Measurements from ENCODE around the gene MATCAP1.

The MATCAP1 gene

DNA sequence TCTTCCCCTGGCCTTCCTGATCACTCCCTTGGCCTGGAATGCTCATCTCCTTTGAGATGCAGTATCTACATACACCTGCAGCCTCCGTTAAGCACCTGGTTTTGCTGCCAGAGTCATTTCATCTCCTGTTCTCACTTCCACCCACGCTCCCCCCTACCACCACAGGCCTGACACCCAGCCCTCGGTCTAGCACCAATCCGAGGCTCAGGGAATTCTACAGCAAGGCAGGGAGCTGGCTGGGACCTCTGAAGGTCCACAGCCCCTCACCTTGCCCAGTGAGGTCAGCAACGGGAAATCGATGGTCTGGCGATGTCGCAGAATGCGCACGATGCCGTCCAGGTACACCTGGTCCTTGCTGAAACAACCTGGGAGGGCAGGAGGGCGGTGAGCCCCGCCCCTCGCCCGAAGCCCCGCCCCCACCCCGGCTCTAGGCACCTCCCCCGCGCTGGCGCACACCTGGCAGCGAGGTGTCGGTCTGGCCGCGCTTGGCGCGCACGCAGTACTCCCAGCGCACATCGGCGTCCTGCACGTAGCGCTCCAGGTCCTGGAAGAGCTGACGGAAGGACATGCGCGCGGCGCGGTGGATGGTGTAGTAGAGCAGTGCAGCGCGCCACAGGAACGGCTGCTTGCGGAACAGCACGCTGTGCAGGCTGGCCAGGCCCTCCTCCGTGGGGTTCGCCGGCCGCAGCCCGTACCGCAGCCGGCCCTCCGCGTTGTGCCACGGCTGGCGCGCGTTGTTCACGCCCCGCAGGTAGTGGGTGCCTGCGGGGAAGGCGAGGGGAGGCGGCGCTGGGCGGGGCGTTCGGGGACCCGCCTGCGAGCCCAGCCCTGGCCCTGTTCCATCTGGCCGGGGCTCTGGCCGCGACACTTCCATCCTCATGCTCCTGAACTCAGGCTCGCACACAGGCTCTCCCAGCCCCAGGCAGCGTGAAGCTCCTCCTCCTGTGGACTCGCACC lies 5.7 kb downstream of the MATCAP1 start:
- DNase-seq (ENCODE audit: low read depth) = peak; percentile 63
- H3K4me3 ChIP-seq (ENCODE audit: low read length) = peak overlapping the region; percentile 62
- H3K9ac ChIP-seq (ENCODE audit: low read length) = peak overlapping the region; percentile 36
- peaks cover 34% of the 10 kb centered on the region for H3K4me1 ChIP-seq (ENCODE audit: control insufficient read depth, insufficient read depth, low read length)
- no peaks in the 10 kb centered on the region for H3K36me3 ChIP-seq (ENCODE audit: control insufficient read depth, insufficient read depth, low read length, severe bottlenecking)
- H3K9me3 ChIP-seq (ENCODE audit: control insufficient read depth, low read length) = no peaks in the 10 kb centered on the region
- H3K27me3 ChIP-seq (replicated peaks; ENCODE audit: control insufficient read depth, insufficient read depth, low read length) = no peaks in the 10 kb centered on the region

DNA sequence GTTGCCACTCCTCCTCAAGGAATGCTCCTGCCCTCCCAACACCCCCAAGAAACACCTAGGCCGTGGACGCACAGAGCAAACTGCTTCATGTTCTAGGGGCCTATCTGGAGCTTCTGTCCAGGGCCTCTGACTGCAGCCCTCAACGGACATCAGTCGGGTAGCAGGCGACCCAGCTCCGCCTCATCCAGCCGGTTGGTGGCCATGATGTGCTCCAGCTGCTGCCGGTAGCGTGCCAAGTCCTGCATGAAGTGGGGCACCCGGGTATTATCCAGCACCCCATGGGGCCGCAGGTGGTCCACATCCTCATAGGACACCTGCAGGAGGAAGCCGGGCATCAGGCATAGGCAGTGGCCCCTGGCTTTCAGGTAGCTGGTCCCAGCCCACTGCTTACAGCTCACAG lies 7.1 kb downstream of the MATCAP1 start:
- Histone ChIP-seq H3K9ac (ENCODE audit: low read length) (no peak overlapping the region), H3K9me3 (ENCODE audit: control insufficient read depth, low read length) (no peaks in the 10 kb centered on the region), H3K4me1 (ENCODE audit: control insufficient read depth, insufficient read depth, low read length) (peaks cover 24% of the 10 kb centered on the region), H3K4me3 (ENCODE audit: low read length) (no peak overlapping the region), H3K27me3 (replicated peaks; ENCODE audit: control insufficient read depth, insufficient read depth, low read length) (no peaks in the 10 kb centered on the region), H3K36me3 (ENCODE audit: control insufficient read depth, insufficient read depth, low read length, severe bottlenecking) (no peaks in the 10 kb centered on the region)
- DNase-seq (ENCODE audit: low read depth) = no peak

DNA sequence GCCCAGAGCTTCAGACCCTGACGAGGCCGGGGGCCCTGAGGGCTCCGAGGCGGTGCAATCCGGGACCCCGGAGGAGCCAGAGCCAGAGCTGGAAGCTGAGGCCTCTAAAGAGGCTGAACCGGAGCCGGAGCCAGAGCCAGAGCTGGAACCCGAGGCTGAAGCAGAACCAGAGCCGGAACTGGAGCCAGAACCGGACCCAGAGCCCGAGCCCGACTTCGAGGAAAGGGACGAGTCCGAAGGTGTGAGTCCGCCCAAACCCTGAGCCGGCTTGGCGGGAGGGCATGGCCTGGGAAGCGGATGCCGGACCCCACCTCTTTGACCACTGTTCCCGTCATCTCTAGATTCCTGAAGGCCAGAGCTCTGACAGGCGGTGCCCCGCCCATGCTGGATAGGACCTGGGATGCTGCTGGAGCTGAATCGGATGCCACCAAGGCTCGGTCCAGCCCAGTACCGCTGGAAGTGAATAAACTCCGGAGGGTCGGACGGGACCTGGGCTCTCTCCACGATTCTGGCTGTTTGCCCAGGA lies 9.0 kb downstream of the MATCAP1 start:
- Histone ChIP-seq H3K4me1 (ENCODE audit: control insufficient read depth, insufficient read depth, low read length) (peaks cover 27% of the 10 kb centered on the region), H3K9ac (ENCODE audit: low read length) (peak overlapping the region; percentile 85), H3K9me3 (ENCODE audit: control insufficient read depth, low read length) (no peaks in the 10 kb centered on the region), H3K36me3 (ENCODE audit: control insufficient read depth, insufficient read depth, low read length, severe bottlenecking) (no peaks in the 10 kb centered on the region), H3K4me3 (ENCODE audit: low read length) (peak overlapping the region; percentile 80), H3K27me3 (replicated peaks; ENCODE audit: control insufficient read depth, insufficient read depth, low read length) (no peaks in the 10 kb centered on the region)
- no peak for DNase-seq (ENCODE audit: low read depth)

DNA sequence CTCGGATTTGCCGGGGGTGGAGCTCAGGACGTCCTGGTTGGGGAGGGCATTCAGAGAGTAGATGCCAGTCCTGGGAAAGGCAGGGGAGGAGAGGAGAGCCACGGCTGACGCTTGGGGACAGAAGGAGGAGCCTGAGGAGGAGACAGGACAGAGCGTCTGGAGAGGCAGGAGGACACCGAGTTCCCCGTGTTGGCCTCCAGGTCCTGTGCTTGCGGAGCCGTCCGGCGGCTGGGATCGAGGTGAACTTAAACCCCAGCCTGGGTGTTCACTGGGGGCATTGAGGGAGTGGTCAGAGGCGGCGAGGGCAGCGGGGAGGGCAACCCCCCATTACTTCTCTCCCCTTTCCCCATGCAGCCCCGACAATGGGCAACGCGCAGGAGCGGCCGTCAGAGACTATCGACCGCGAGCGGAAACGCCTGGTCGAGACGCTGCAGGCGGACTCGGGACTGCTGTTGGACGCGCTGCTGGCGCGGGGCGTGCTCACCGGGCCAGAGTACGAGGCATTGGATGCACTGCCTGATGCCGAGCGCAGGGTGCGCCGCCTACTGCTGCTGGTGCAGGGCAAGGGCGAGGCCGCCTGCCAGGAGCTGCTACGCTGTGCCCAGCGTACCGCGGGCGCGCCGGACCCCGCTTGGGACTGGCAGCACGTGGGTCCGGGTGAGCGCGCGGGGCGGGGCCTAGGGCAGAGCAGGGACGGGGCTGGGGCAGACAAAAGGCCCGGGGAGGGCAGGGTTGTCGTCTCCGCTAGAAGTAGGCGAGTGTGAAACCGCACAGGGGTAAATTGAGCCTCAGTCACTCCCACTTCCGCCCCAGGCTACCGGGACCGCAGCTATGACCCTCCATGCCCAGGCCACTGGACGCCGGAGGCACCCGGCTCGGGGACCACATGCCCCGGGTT lies 9.7 kb downstream of the MATCAP1 start:
- DNase-seq (ENCODE audit: low read depth) = peak; percentile 94
- Histone ChIP-seq H3K4me3 (ENCODE audit: low read length) (peak overlapping the region; percentile 80), H3K9ac (ENCODE audit: low read length) (peak overlapping the region; percentile 85), H3K4me1 (ENCODE audit: control insufficient read depth, insufficient read depth, low read length) (peaks cover 33% of the 10 kb centered on the region), H3K36me3 (ENCODE audit: control insufficient read depth, insufficient read depth, low read length, severe bottlenecking) (no peaks in the 10 kb centered on the region), H3K9me3 (ENCODE audit: control insufficient read depth, low read length) (no peaks in the 10 kb centered on the region), H3K27me3 (replicated peaks; ENCODE audit: control insufficient read depth, insufficient read depth, low read length) (no peaks in the 10 kb centered on the region)

DNA sequence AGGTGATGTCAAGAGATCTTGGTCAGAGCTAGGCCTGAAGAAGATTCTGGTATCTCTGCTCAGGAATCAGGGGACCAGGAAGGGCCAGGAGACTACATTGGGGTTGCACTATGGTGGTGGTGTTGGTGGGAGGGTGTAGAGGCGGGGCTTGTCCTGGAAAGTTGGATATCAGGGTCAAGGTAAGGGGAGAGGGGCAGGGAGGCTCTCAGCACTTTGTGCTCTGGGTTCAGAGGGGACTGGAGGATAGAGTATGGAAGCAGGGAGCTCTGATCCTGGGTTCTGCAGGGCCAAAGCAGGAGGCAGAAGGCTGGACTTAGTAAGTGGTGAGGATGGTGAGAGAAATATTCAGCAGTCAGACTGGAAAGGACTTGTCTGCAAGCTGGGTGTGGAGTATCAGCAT lies 10.4 kb downstream of the MATCAP1 start:
- DNase-seq (ENCODE audit: low read depth) = no peak
- H3K27me3 ChIP-seq (replicated peaks; ENCODE audit: control insufficient read depth, insufficient read depth, low read length) = no peaks in the 10 kb centered on the region
- H3K4me3 ChIP-seq (ENCODE audit: low read length) = peak overlapping the region; percentile 80
- peaks cover 33% of the 10 kb centered on the region for H3K4me1 ChIP-seq (ENCODE audit: control insufficient read depth, insufficient read depth, low read length)
- H3K9ac ChIP-seq (ENCODE audit: low read length) = peak overlapping the region; percentile 85
- H3K36me3 ChIP-seq (ENCODE audit: control insufficient read depth, insufficient read depth, low read length, severe bottlenecking) = no peaks in the 10 kb centered on the region
- H3K9me3 ChIP-seq (ENCODE audit: control insufficient read depth, low read length) = no peaks in the 10 kb centered on the region

DNA sequence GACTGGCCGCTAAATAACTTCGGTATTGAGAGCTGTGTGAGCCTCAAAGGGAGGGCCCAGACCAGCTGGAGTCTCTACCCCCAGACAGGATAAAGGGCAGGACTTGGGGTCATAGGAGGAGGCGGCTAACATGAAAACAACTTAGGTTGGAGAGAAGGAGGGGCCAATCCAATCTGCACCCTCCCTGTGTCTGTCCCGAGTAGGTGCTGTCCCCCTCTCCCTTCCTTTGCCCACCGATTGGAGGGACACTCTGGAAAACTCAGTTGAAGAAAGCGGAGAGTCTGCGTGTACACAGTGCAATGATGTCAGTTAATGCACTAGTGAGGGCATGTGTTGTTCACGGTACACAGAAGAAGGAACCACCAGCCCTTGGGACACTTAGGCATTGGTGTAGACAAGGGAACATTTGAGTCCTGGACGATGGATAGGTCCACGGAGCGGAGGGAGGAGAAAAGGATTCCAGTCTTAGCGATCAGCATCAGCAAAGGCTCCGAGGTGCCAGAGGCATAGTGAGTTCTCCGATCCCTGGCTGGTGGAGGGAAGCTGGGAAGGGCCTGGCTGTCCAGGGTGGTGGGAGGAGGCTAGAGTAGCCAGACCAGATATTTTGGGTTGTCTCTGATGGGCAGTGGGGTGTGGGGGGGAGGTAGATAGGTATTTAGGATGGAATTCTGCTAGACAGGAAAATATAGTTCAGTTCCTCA lies 12.7 kb downstream of the MATCAP1 start:
- DNase-seq (ENCODE audit: low read depth) = peak; percentile 49
- Histone ChIP-seq H3K36me3 (ENCODE audit: control insufficient read depth, insufficient read depth, low read length, severe bottlenecking) (no peaks in the 10 kb centered on the region), H3K27me3 (replicated peaks; ENCODE audit: control insufficient read depth, insufficient read depth, low read length) (no peaks in the 10 kb centered on the region), H3K9ac (ENCODE audit: low read length) (peak overlapping the region; percentile 83), H3K9me3 (ENCODE audit: control insufficient read depth, low read length) (no peaks in the 10 kb centered on the region), H3K4me1 (ENCODE audit: control insufficient read depth, insufficient read depth, low read length) (peaks cover 33% of the 10 kb centered on the region), H3K4me3 (ENCODE audit: low read length) (peak overlapping the region; percentile 70)

DNA sequence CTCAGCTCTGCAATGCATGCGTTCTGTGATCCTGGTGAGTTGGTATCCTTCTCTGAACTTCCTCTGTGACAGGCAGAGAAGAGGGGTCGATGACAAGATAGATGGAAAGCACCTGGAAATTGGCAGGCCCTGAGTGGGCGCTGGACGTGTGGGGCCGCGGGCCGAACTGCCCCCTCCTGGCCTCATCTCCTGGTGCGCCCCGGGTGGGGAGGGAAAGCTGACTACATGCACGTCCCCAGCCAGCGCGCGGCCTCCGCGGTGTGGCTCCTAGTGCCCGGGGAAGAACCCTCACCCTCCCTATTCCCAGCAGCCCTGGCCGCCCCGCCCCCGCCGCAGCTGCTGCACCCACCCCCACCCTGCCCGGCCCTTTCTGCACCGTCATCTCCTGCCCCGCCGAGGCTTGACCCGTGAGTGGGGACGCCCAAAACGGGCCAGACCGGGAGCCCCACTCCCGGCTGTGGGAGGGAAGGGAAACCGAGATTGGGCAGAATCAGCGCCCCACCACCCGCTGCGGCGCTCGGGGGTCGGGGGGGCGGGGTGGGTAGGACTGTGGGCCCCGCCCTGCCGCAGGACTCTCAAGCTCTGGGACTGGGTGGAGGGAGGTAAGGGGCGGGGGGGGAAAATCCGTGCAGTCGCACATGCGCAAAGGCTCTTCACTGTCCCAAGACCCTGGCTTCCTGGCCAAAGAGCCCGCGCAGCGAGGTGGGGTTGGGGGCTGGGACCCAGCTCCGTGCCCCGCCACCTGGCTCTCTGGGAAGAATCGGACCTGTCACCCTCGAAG lies 13.4 kb downstream of the MATCAP1 start, which contains the start of gene NOL3:
Gene NOL3, plus strand, starts transcription at position 371 of the 781 bp plus-strand sequence.
- H3K27me3 ChIP-seq (replicated peaks; ENCODE audit: control insufficient read depth, insufficient read depth, low read length) = no peaks in the 10 kb centered on the region
- DNase-seq (ENCODE audit: low read depth) = peak; percentile 93
- H3K9ac ChIP-seq (ENCODE audit: low read length) = peak within 1 kb of the TSS; percentile 90
- no peaks in the 10 kb centered on the region for H3K36me3 ChIP-seq (ENCODE audit: control insufficient read depth, insufficient read depth, low read length, severe bottlenecking)
- H3K4me3 ChIP-seq (ENCODE audit: low read length) = peak within 1 kb of the TSS; percentile 81
- H3K4me1 ChIP-seq (ENCODE audit: control insufficient read depth, insufficient read depth, low read length) = peaks cover 33% of the 10 kb centered on the region
- no peaks in the 10 kb centered on the region for H3K9me3 ChIP-seq (ENCODE audit: control insufficient read depth, low read length)

DNA sequence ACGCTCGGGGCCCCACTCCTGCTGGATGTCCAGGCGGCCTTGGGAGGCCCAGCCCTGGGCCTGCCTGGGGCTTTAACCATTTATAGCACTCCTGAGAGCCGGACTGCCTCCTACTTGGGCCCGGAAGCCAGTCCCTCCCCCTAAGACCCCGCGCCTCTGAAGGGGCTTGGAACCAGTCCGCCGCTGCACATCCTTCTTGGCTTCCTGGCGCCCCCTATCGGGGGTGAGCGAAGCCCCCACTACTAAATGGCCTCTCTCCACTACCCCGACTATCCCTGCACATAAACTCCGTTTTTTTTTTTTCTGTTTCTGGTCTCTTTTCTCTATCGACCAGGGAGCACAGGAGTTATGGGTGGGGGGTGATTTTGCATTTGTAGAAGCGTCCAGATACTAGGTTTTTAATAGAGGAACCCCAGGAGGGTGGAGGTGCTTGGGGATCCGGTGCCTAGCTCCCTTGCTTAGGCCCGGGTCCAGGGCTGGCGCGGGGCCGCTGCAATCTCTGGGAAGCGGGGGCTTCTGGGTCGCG lies 14.1 kb downstream of the MATCAP1 start:
- DNase-seq (ENCODE audit: low read depth) = peak; percentile 53
- H3K36me3 ChIP-seq (ENCODE audit: control insufficient read depth, insufficient read depth, low read length, severe bottlenecking) = no peaks in the 10 kb centered on the region
- peaks cover 5% of the 10 kb centered on the region for H3K27me3 ChIP-seq (replicated peaks; ENCODE audit: control insufficient read depth, insufficient read depth, low read length)
- H3K4me3 ChIP-seq (ENCODE audit: low read length) = peak overlapping the region; percentile 81
- H3K4me1 ChIP-seq (ENCODE audit: control insufficient read depth, insufficient read depth, low read length) = peaks cover 39% of the 10 kb centered on the region
- no peaks in the 10 kb centered on the region for H3K9me3 ChIP-seq (ENCODE audit: control insufficient read depth, low read length)
- peak overlapping the region; percentile 90 for H3K9ac ChIP-seq (ENCODE audit: low read length)

DNA sequence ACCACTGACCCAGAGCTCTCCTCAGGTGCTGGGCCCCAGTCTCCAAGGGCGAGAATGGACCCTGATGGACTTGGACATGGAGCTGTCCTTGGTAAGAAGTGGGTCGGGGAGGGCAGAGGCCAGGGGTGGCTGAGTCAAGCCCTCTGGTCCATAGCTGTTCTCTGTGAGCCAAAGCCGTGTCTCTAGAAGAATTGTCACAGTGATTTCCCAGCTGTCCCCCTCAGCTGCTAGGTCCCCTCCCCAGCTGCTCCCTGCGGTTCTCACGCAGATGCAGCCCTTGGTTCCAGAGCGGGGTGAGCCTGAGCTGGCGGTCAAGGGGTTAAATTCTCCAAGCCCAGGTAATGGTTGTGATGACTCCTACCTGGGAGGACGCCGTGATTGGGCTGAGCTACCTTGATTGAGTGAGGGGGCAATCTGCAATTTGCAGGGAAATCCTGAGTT lies 14.7 kb downstream of the MATCAP1 start:
- Histone ChIP-seq H3K4me1 (ENCODE audit: control insufficient read depth, insufficient read depth, low read length) (peaks cover 37% of the 10 kb centered on the region), H3K36me3 (ENCODE audit: control insufficient read depth, insufficient read depth, low read length, severe bottlenecking) (no peaks in the 10 kb centered on the region), H3K9me3 (ENCODE audit: control insufficient read depth, low read length) (no peaks in the 10 kb centered on the region), H3K27me3 (replicated peaks; ENCODE audit: control insufficient read depth, insufficient read depth, low read length) (peaks cover 5% of the 10 kb centered on the region), H3K4me3 (ENCODE audit: low read length) (peak overlapping the region; percentile 81), H3K9ac (ENCODE audit: low read length) (peak overlapping the region; percentile 90)
- DNase-seq (ENCODE audit: low read depth) = no peak

DNA sequence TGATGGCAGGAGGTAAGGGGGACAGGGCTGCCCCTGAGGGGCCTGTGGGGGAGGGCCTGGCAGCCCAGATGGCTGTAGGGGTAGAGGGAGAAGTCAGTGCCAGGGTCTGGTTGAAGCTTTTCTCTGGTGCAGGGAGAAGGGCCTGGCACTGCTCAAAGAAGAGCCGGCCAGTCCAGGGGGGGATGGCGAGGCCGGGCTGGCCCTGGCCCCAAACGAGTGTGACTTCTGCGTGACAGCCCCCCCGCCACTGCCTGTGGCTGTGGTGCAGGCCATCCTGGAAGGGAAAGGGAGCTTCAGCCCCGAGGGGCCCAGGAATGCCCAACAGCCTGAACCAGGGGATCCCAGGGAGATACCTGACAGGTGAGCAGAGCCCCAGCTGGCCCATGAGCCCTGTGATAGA lies 16.2 kb downstream of the MATCAP1 start:
- Histone ChIP-seq H3K9me3 (ENCODE audit: control insufficient read depth, low read length) (no peaks in the 10 kb centered on the region), H3K36me3 (ENCODE audit: control insufficient read depth, insufficient read depth, low read length, severe bottlenecking) (no peaks in the 10 kb centered on the region), H3K4me3 (ENCODE audit: low read length) (no peak overlapping the region), H3K27me3 (replicated peaks; ENCODE audit: control insufficient read depth, insufficient read depth, low read length) (peaks cover 5% of the 10 kb centered on the region), H3K4me1 (ENCODE audit: control insufficient read depth, insufficient read depth, low read length) (peaks cover 31% of the 10 kb centered on the region), H3K9ac (ENCODE audit: low read length) (no peak overlapping the region)
- DNase-seq (ENCODE audit: low read depth) = no peak
